HG02938 (cell line): ENCODE data around the gene ATP1A3.

Experiments used
- ATAC-seq: cut with Tn5 transposase; IDR thresholded peaks from one replicate; pipeline ENCODE4 v1.9.1; 2021; ENCODE audit warnings: mild to moderate bottlenecking, moderate library complexity; ENCODE audit not compliant: unreplicated experiment

The ATP1A3 gene

DNA sequence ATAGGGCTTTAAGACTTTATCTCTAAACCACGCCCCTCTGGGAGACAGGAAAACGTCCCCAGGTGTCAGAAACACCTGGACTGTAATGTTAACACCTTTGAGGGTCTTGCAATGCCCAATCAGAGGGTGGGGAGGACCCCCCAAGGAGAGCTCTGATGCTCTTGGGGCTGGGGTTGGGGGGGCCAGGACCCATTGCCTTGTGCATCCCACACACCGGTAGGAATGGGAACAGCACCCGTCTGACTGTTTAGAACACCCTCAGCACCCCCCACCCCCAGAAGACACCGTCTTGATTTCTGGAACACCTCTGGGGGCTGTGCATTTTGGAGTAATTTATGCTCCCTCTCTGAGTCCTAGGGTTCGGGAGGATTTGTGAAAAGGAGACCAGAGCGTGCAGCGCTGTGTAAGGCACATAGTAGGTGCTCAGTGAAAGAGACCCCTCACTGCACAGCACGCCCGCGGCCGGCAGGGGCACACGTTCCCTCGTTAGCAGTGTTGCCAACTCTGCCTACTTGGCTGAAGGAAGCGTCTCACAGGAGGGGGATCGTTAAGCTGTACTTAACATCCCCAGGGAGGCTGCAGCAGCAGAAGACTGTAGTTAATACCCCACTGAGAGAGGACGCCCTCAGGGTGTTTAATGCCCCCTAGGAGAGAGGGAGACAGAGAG is 63.0 kb downstream of the ATP1A3 start:
- no peak for ATAC-seq

DNA sequence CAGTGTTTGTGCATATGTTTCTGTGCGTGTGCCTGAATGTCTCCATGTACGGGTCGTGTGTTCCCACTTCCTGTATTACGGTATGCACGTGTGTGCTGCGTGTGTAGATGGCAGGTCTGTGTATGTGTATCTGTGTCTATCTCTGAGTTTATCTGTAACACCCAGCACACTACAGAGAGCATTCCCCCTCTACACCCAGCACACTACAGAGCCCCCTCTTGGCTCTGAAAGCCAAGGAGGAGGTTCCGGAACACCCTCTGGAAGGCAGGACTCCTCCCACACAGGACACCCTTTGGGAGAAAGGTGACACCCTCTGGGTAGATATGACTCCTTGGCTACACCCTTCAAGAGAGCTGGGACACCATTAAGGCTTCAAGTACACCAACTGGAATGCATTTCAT is 63.7 kb downstream of the ATP1A3 start:
- no peak for ATAC-seq

DNA sequence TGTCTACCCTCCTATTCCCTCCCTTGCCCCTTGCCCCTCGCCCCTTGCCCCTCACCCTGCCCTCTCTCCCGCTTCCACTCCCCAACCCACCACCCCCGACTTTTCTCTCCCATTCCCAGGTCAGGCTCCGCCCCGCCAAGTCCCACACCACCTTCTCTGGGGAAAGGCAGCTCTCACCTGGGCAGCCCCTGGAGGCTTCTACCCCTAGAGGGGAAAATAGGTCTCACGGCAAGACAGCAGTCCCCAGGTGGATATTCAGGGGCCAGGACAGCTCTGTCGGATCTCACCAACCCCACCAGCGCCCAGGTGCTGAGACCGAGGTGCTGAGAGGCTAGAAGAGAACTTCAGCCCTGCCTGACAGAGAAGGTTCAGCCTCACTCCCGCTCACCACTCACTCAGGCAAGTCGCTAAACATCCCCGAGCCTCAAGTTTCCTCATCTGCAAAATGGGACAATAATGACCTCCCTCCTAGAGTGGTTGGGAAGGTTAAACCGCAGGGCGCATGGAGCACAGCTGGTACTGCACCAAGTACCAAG is 64.4 kb downstream of the ATP1A3 start:
- no peak for ATAC-seq

DNA sequence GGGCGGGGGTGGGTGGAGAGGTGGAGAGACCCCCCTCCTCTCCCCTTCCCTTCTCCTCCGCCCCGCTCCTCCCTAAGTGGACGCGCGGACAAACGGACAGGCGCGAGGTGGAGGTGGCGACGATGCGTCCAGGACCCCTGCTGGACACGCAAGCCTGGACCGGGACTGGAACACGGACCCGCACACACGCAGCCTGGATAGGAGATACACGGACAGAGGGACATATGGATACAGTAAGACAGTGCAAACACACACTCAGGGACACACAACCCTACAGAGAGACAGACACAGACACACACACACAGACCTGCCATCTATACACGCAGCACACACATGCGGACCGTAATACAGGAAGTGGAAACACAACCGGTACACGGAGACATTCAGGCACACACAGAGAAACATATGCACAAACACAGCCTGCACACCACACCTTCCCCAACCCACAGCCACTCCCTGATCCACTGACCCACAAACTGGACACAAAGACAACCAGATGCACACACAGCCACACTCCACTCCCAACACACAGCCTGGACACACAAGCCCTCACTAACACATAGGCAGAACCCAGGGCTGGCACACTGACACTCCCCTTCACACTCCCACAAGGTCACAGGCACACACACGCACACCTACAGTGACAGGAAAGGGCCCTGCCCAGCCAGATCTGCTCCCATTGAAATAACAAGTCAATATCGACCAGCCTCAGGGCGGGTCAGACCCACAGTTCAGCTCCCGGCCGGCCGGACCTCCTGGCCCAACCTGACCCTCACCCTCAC is 65.1 kb downstream of the ATP1A3 start:
- no peak for ATAC-seq

DNA sequence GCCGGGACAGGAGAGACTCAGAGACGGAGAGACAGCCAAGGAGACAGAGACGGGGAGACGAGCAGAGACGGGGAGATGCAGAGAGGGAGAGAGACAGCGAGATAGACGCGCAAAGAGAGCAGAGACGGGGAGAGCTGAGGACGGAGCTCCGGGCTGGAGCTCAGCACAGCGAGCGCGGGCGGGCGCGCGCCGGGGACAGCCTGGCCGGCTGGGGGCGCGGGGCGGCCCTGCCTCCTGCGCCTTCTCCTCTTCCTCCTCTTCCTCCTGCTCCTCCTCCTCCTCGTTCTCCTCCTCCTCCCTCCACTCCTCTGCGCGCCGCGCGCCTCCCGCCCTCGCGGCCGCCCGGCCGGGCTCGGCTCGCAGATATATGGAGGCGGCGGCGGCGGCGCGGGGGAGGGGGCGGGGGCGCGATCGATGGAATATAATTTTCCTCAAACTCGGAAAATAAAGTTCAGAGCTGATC is 65.8 kb downstream of the ATP1A3 start, which contains the start of gene ERFL:
Gene ERFL, minus strand, starts transcription at position 229 of the 463 bp plus-strand sequence. CDS start 15,530 bp downstream, outside the sequence.
- ATAC-seq = no peak

DNA sequence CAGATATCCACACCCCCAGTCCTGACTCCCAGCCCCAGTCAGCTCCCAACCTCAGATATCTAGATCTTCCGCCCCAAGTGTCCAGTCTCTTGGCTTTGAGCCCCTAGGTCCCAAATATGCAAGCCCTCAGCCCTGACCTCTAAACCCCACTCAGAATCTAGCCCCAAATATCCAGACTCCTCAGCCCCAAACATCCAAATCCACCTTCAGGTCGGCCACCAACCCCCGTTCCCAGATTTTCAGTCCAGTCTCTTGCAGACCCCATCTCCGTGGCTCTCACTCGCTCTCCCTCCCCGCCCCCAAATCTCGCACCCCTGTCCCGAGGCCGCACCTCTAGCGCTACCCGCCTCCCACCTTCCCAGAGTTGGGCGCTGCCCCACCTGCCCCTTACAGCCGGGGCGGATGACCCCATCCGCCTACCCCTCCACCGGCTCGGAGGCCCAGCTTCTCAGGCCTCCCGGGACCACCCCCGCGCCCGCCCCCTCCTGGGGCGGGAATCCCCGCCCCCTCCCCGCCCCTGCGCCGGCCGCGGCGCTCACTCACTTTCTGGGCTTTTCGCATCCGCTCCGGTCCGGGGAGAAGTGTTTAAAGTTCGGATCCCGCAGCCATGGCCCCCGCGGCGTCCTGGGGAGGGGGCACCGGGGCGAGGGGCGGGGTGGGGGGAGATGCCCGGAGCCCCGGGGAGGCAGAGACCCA is 66.4 kb downstream of the ATP1A3 start:
- no peak for ATAC-seq

DNA sequence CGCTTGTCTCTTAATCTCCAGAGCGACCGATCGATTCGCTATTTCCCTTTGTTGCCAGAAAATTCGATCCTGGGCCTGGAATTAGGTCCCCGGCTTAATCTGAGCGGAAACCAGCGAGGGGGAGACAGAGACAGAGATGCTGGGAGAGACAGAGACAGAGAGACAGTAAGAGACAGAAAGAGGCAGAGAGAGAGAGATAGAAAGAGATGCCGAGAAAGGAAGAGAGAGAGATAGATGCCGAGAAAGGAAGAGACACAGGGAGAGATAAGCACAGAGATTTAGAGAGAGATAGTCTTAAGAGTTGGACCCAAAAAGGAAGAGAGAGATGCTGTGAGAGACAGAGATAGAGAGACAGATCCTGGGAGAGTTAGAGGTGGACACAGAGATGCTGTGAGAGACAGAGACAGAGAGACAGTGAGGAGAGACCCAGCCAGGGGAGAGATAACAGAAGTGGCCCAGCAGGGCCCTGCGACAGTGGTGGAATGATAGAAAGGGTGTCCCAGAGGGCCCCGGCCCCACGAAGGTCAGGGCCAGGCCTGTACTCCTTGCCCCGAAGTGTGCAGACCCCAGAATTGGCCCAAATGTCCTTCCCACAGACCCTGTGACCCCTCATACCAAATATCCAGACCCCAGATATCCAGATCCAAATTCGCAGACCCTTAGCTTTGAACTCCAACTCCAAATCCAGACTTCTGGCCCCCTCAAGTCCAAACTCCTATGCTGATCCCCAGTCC is 67.1 kb downstream of the ATP1A3 start:
- no peak for ATAC-seq

DNA sequence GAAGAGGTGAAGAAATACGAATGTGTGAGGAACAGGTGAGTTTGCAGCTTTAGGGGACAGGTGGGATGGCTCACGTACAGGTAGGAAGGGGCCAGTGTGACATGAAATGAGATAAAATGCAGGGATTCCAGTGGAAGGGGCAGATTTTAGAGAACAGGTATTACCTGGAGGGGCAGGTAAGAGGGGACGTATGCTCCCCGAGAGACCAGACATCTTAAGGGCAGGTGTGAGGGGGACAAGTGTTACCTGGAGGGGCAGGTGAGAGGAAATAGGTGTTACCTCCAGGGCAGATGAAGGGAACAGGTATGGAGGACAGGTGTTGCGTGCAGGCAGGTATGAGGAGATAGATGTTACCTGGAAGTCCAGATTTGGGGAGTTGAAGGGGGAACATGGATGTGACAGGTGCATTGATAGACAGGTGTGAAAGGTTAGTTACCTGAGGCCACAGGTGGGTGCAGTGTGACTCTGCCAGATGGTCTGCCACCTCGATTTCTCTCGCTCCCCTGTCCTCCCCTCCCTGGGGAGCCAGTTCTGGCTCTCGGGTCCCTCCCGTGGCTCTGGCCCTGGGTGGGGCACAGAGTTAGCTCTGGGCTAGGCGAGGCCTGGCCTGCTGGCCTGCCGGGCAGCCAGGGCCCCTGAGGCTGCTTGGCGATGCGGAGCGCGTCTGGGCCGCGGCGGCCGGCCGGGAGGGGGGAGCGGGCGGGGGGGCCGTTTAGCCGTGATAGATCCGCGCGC is 67.8 kb downstream of the ATP1A3 start:
- ATAC-seq = no peak

DNA sequence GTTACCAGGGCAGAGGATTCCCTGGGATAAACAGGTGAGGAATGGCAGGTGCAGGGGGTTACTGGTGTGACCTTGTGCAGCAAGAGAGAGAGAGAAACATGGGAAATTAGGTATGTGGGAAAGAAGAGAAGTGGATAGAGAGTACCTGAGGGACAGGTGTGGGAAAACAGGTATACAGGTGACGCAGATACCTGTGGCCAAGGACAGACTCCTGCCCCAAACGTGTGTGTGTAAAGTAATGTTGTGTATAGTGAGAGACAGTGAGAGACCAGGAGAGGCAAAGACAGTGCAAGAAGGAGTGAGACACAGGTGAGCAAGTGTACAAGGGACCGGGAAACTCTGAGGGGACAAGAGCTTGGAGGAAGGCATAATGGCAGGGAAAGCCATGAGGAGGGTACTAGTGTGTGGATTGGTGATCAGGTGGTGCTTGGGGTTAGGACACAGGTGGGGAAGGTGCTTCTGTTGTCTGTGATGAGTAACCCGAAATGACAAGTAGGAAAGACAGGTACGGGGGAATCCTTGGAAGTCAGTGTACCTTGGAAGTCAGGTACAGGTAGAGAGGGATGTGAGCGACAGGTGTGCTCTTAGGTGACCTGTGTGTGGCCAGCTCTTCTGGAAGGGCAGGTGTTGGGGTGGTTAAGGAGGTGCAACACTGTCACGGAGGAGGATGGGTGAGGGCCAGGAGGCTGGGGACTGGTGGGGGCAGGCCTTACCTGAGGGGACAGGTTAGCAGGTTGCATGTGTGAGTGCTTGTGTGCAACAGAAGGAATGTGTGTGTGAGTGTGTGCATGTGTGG is 68.6 kb downstream of the ATP1A3 start:
- ATAC-seq = no peak

DNA sequence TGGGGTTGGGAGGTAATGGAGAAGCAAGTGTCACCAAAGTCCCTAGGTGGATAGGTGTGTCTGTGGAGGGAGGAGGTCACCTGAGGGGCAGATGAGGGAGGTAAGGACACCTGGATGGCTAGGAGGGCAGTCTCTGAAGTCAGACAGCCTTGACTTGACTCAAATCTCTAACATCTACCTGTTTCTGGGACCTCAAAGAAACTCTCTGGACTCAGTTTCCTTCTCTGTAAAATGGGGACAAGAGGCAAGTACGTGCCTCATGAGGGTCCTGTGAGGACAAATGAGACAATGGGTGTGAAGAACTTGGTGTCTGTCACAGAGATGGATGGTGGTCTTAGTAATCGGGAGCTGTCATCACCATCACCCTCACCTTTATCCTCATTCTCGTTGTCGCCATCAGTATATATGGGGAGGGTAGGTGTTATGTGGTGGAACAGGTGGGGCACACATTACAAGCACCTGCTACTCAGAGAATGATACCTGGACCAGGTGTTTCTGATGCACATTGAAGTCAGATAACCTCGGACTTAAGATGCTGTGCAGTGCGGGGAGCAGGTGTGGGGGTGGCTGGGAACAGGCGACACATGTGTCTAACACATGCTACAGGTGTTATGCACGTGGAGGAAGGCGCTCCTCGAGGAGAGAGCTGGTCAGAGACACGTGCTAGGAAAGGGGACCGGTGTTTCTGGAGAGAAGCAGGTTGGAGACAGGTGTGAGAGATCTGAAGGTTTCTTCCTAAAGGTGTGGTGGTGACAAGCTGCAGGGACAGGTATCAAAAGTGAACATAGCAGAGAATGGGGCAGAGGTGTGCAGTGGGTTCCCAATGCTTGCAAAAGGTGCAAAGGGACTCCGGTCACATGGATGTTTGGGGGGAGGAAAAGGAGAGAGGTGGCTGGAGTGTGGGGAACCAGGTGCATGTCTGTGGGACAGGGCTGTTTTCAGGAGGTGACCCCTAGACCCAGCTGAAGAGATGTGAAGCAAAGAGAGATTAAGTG is 69.6 kb downstream of the ATP1A3 start:
- ATAC-seq = no peak

DNA sequence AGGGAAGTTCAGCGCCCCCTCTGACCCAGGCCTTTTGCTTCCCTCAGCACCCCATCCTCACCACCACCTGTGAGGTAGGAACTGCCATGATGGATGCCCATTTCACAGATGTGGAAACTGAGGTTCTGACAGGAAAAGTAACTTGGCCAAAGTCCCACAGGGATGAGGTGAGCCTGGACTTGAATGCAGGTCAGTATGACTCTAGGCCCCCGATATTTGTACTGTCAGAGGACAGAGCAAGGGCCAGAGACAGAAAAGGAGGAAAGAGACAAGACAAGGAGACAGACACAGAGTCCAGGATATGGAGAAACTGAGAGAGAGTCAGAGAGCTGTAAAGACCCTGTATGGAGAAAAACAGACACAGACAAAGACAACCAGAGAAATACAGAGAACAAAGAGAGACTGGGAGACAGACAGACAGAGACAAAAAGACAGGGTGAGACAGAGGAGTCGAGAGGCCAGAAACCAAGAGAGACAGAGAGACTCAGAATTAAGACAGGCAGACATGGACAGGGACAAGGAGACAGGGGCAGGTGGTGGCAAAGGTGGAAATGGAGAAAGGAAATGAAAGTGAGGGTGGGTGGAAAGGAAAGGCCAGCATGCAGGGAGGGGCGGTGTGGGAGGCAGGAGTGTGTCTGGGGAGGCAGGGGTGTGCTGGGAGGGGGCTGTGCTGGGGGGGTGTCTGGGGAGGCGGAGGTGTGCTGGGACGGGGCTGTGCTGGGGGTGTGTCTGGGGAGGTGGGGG is 70.8 kb downstream of the ATP1A3 start:
- ATAC-seq = no peak

DNA sequence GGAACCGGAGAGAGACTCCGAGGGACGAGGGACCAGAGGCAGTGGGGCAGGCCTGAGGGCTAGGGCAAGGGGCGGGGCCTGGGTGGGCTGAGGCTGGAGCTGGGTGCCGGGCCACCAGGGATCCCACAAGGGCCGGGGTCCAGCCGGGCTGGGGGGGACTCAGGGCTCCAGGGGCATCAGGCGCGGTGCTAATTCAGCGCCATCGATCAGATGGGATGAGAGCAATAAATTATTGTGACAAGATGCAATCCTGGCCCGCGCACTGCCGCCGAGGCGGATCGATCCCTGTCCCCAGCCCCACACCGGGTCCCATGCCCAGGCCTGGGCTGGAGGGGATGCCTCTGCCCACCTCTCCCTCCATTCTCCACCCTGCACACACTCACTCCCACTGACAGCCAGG is 71.4 kb downstream of the ATP1A3 start:
- no peak for ATAC-seq

DNA sequence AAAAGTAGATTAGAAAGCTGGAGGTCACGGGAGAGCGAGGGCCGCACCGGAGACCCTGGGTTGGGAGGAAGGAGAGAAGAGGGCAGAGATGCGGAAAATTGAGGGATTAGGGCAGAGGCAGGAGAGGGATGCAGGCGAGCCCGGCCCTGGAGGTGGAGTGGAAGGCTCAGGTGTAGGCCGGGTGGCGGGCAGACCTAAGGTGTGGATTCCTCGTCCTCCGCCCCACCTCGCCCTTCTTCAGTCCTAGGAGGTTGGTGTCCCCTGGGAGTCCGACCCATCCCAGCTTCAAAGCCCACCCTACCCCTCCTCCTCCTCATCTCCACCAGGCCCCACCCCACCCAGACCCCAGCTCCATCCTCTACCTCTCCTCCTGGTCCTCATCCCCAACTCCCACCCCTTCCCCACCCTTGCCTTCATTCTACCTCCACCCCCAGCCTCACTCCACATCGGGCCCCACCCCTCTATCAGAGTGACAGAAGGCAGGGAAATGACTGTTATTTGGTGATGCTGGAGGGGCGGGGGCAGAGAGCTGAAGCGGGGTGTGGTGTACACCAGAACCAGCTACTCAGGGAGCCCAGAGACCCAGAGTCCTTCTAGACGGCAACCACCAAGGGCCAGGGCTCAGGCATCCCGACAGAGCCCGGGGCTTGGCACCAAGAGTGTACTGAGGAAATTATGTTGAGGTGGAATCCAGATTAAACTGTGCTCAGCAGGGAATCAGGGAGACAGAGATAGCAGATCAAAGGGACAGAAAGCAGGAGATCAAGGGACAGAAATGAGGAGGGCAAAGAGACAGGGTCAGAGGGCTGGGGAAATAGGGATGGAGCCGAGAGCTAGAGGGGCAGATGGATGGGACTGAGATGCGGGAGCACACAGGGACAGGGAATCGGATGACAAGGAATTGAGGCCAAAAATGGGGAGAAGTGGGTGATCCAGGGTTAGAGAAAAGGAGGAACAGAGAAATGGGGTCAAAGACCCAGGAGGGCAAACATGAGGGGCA is 72.2 kb downstream of the ATP1A3 start:
- ATAC-seq = no peak

DNA sequence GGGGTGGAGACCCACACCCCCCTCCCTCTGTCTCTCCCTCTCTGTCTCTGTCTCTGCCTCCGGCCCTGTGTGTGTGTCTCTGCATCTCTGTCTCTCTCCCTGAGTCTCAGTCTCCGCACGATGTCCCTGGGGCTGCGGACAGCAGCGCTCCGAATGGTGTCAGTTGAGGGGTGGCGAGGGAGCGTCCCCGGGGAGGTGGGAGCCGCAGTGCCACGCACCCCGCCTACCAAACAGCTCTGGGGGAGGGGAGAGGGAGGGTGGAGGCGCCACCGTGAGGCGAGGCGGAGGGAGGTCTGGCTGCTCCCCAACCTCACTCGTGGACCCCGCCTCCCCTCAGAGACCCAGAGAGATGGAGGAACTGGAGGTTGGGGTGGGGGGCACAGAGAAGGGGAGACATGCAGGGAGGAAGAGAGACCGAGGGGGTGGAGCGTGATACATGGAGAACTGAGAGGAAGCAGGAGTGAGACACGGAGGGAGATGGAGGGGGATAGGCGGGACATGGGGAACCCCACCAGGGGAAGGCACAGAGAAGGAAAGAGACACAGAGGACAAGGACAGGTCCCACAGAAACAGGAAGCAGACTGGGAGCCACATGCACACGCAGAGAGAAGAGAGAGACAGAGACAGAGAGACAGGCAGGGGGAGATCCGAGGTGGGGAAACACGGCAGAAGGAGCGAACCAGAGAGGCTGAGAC is 73.0 kb downstream of the ATP1A3 start:
- no peak for ATAC-seq

DNA sequence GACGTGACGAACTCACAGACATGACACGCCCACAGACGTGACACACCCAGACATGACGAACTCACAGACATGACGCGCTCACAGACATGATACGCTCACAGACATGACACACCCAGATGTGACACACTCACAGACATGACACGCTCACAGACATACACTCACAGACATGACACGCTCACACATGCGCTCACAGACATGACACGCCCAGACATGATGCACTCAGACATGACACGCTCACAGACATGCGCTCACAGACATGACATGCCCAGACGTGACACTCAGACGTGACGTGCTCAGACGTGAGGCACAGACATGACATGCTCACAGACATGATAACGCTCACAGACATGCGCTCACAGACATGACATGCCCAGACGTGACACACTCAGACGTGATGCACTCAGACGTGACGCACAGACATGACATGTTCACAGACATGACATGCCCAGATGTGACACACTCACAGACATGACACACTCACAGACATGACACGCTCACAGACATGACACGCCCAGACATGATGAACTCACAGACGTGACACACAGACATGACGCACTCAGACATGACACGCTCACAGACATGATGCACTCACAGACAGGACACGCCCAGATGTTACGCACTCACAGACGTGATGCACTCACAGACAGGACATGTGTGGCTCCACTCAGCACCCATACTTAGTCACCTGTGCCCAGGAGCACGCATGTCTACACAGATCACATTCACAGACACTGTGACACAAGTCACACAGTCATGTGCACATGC is 73.9 kb downstream of the ATP1A3 start:
- ATAC-seq = no peak
